ENCODE measurements around the gene TTLL6. TPM values are rescaled to one million over a fixed set of nuclear protein-coding genes. Genes with fewer than 3 reads are reported as not detected.

Gene TTLL6
- total and polyA plus RNA-seq, 2 of the 8 experiments (the other 6 are each of a cell fraction or from before 2014, with no cell fraction given) = 2.6 to 4.3 TPM

GRCh38 chr17:48830840-48831548, 14.0 kb upstream of the TTLL6 start, which contains the start of gene CALCOCO2:
Gene CALCOCO2, plus strand, starts transcription at chr17:48831035. Its CDS starts 10,673 bp downstream, at chr17:48841708.
- Histone ChIP-seq H2BK5ac (ENCODE audit: low read depth, low read length) (peak within 1 kb of the TSS; percentile 57; the same call in 1 of the 2 replicates), H3K4me2 (ENCODE audit: insufficient read depth in 1 of 2, low read depth in 2 of 2, low read length in 2 of 2) (peak within 1 kb of the TSS; percentile 74 to 79), H3K27me3 (replicated peaks in 1 of 4; ENCODE audit: control insufficient read depth in 3 of 4, extremely low read depth in 1 of 4, insufficient read depth in 3 of 4, low read length in 3 of 4) (no peaks in the 10 kb centered on the region), H3K23me2 (ENCODE audit: low read depth, low read length) (peaks cover 3% of the 10 kb centered on the region; the same call in 1 of the 2 replicates), H3K18ac (ENCODE audit: extremely low read depth, low read length) (no peak within 1 kb of the TSS; the same call in 1 of the 2 replicates), H3K9me3 (ENCODE audit: insufficient read depth in 2 of 2, low read depth in 1 of 2, low read length in 1 of 2) (no peaks in the 10 kb centered on the region), H3K4me1 (replicated peaks in 1 of 4; ENCODE audit: control insufficient read depth in 3 of 4, insufficient read depth in 4 of 4, low read length in 3 of 4) (peaks cover 0 to 4% (median 0%) of the 10 kb centered on the region in 4 experiments; a peak in 2 of 7 replicates), H3K4ac (replicated peaks; ENCODE audit: insufficient read length, low read depth, low read length) (no peak within 1 kb of the TSS), H3K56ac (replicated peaks; ENCODE audit: insufficient read length, low read depth, low read length) (no peak within 1 kb of the TSS), H3K79me2 (ENCODE audit: control insufficient read depth in 1 of 2, insufficient read depth in 2 of 2, low read length in 2 of 2) (no peaks in the 10 kb centered on the region), H3K79me1 (ENCODE audit: low read depth, low read length) (no peaks in the 10 kb centered on the region), H4K91ac (replicated peaks; ENCODE audit: insufficient read length, low read length) (no peak within 1 kb of the TSS), H3K14ac (ENCODE audit: insufficient read length) (no peak within 1 kb of the TSS), H3K23ac (ENCODE audit: insufficient read length) (no peak within 1 kb of the TSS), H2AK5ac (ENCODE audit: low read depth, low read length) (no peak within 1 kb of the TSS), H4K5ac (ENCODE audit: insufficient read length, low read depth, low read length) (no peak within 1 kb of the TSS), H3K27ac (ENCODE audit: low read depth, low read length) (no peak within 1 kb of the TSS), H3K36me3 (ENCODE audit: control insufficient read depth in 2 of 4, insufficient read depth in 4 of 4, low read length in 3 of 4) (no peaks in the 10 kb centered on the region), H4K20me1 (replicated peaks in 1 of 2; ENCODE audit: control insufficient read depth in 1 of 2, insufficient read depth in 2 of 2, low read length in 2 of 2) (no peaks in the 10 kb centered on the region), H2BK12ac (ENCODE audit: low read depth, low read length) (peak within 1 kb of the TSS; percentile 71), H2AFZ (ENCODE audit: low read length) (peak within 1 kb of the TSS; percentile 31), H4K8ac (ENCODE audit: extremely low read depth, insufficient read depth, low read length) (peak within 1 kb of the TSS; percentile 31; the same call in 1 of the 2 replicates), H2BK20ac (ENCODE audit: low read length) (no peak within 1 kb of the TSS), H3K4me3 (ENCODE audit: extremely low read depth in 1 of 4, insufficient read depth in 2 of 4, low read depth in 3 of 4, low read length in 4 of 4) (peak within 1 kb of the TSS; percentile 50 to 96 (median 76)), H2BK15ac (ENCODE audit: low read length) (no peak within 1 kb of the TSS), H3K9ac (replicated peaks in 1 of 4; ENCODE audit: extremely low read depth in 1 of 4, low read depth in 3 of 4, low read length in 3 of 4) (peak within 1 kb of the TSS in 3 of 4 experiments; percentile 6 to 42 (median 27); a peak in 3 of 7 replicates), H2BK120ac (replicated peaks; ENCODE audit: low read depth, low read length) (no peak within 1 kb of the TSS)
- WGBS, 2 experiments (ENCODE audit: extremely low coverage in 1 of 2, insufficient coverage in 1 of 2, insufficient read length in 1 of 2, insufficient replicate concordance in 2 of 2, low coverage in 1 of 2, low lambda C conversion rate in 2 of 2, missing lambda C conversion rate in 1 of 2) = 2% methylated on average over 44 of the region's 48 CpGs; no CpG with 5 or more reads in 1 of the 2 experiments
- CTCF ChIA-PET (ENCODE audit: partially characterized antibody) = interaction anchor here (0.7 to 88.5 kb wide), 6 partner anchors 13 to 153 kb away, joined by 3 to 2590 read pairs (median 6); partner anchors contain the start of gene ATP5MC1
- no peak for FAIRE-seq
- POLR2A ChIA-PET (ENCODE audit: partially characterized antibody) = interaction anchor here (1.1 to 2.5 kb wide), 3 partner anchors 13 to 72 kb away, joined by 3 to 16 read pairs (median 4); partner anchors contain the start of gene TTLL6
- DNase-seq (ENCODE audit: low read depth in 1 of 2, low spot score in 2 of 2) = peak; percentile 60 to 87
- no peak for TF ChIP-seq CBX8 (IDR thresholded peaks at IDR 0.05; ENCODE audit: borderline replicate concordance, low read depth, low read length)
- peak; percentile 80 for TF ChIP-seq SAP30 (IDR thresholded peaks at IDR 0.05; ENCODE audit: insufficient read depth, insufficient replicate concordance, low read length)
- TF ChIP-seq CEBPB (IDR thresholded peaks at IDR 0.05; ENCODE audit: low read depth, low read length) = peak; percentile 91
- TF ChIP-seq KDM1A (IDR thresholded peaks at IDR 0.05; ENCODE audit: borderline replicate concordance, low read length) = peak; percentile 21; the same call in 1 of the 2 replicates
- TF ChIP-seq NRF1 (IDR thresholded peaks at IDR 0.05; ENCODE audit: low read depth, low read length) = no peak
- TF ChIP-seq HDAC6 (IDR thresholded peaks at IDR 0.05; ENCODE audit: low read depth, low read length) = no peak
- TF ChIP-seq CHD2 (IDR thresholded peaks at IDR 0.05; ENCODE audit: low read length) = no peak
- TF ChIP-seq BACH1 (IDR thresholded peaks at IDR 0.05; ENCODE audit: low read length) = peak; percentile 82
- no peak for TF ChIP-seq ZNF274 (IDR thresholded peaks at IDR 0.05; ENCODE audit: borderline replicate concordance, extremely low read depth, low read length)
- TF ChIP-seq EGR1 (IDR thresholded peaks at IDR 0.05; ENCODE audit: borderline replicate concordance, low read depth, low read length) = peak; percentile 70; the same call in 1 of the 2 replicates
- TF ChIP-seq MAX (IDR thresholded peaks at IDR 0.05) = no peak
- TF ChIP-seq BCL11A (IDR thresholded peaks at IDR 0.05; ENCODE audit: low read depth in 2 of 2, low read length in 2 of 2) = no peak
